Esophagus squamous epithelium (tissue), 5 donors: ENCODE data around the gene CSGALNACT2. TPM values are rescaled to one million over a fixed set of nuclear protein-coding genes. Genes with fewer than 3 reads are reported as not detected.

Experiments used
- DNase-seq: peaks from one replicate; lab custom pipeline; 2025; lab: John Stamatoyannopoulos, UW
- H3K27ac ChIP-seq, 4 donors: fragments of 200-600 bp; sonication (generic); one replicate each; pipeline ENCODE4 v1.5.1; 2016 to 2019; ENCODE audit warnings: mild to moderate bottlenecking in 1 of 4
- H3K27me3 ChIP-seq, 4 donors: fragments of 200-600 bp; sonication (generic); 1 replicate in 3 of 4; 2 replicates in 1 of 4; pipeline versions ENCODE4 v1.5.1 to v1.6.0; 2017 to 2021; ENCODE audit warnings: antibody characterized with exemption in 1 of 4
- H3K36me3 ChIP-seq, 3 donors: fragments of 200-600 bp; sonication (generic); one replicate each; pipeline ENCODE4 v1.5.1; 2016 to 2019
- H3K4me1 ChIP-seq, 3 donors: fragments of 200-600 bp; sonication (generic); one replicate each; pipeline ENCODE4 v1.5.1; 2017 to 2019
- H3K4me3 ChIP-seq, 4 donors: fragments of 200-600 bp; sonication (generic); 1 replicate in 3 of 4; 2 replicates in 1 of 4; pipeline ENCODE4 v1.5.1; 2016 to 2019; ENCODE audit warnings: mild to moderate bottlenecking in 2 of 4, moderate library complexity in 1 of 4
- H3K9me3 ChIP-seq, 3 donors: fragments of 200-600 bp; sonication (generic); one replicate each; pipeline ENCODE4 v1.5.1; 2016 to 2019
- CTCF ChIP-seq, 6 experiments: fragments of 450-650 bp in 4 of 6; fragments of 200-600 bp in 2 of 6; sonication (generic) in 2 of 6; IDR thresholded peaks; one replicate each; pipeline ENCODE4 v1.5.1; 2016 to 2019; ENCODE audit warnings: antibody characterized with exemption in 6 of 6, mild to moderate bottlenecking in 4 of 6, moderate library complexity in 4 of 6
- POLR2A ChIP-seq, 4 donors: fragments of 450-650 bp; IDR thresholded peaks; one replicate each; pipeline ENCODE4 v1.6.1; 2017; ENCODE audit warnings: antibody characterized with exemption in 4 of 4, mild to moderate bottlenecking in 4 of 4, moderate library complexity in 3 of 4
- WGBS, 2 donors: methylation state at CpG; one replicate each; pipeline ENCODE4 v1.1.5; 2018; 5-methylcytosine and 5-hydroxymethylcytosine counted together
- intact Hi-C: fragments of 100-400 bp; cut with DNase I; formaldehyde crosslinking; loops from one replicate; pipeline ENCODE4 v1.15.0; 2022
- total RNA-seq, 4 donors: library from RNA; depleted of rRNA; stranded (reverse); fragments of >200 nt; gene quantifications; one replicate each; pipeline ENCODE4 v1.1.0, GENCODE V29; 2016
- donor health status: DM: yes; HTN: yes; CAD: no.

Gene CSGALNACT2
- total RNA-seq, 4 donors from 2014 or later: 2.8 to 18.5 (median 6.8) TPM

GRCh38 chr10:43186150-43186549 is 47.9 kb downstream of the CSGALNACT2 start:
- WGBS, 2 donors: 91 to 97% methylated on average over 4 of the region's 4 CpGs
- Histone ChIP-seq H3K4me1 (no peaks in the 10 kb centered on the region), H3K27me3 (no peaks in the 10 kb centered on the region), H3K4me3 (no peak overlapping the region), H3K27ac (no peak overlapping the region), H3K9me3 (no peaks in the 10 kb centered on the region), H3K36me3 (peaks cover 0 to 53% (median 0%) of the 10 kb centered on the region in 3 donors)
- DNase-seq: no peak
- intact Hi-C loops: no loop called here
- TF ChIP-seq POLR2A (IDR thresholded peaks at IDR 0.05) (no peak), CTCF (IDR thresholded peaks at IDR 0.05) (no peak)

GRCh38 chr10:43187213-43187612 is 49.0 kb downstream of the CSGALNACT2 start:
- DNase-seq: no peak
- intact Hi-C loops: no loop called here
- WGBS, 2 donors: 89 to 95% methylated on average over 3 of the region's 3 CpGs
- no peak overlapping the region for H3K4me3 ChIP-seq
- no peaks in the 10 kb centered on the region for H3K9me3 ChIP-seq
- H3K27ac ChIP-seq: no peak overlapping the region
- TF ChIP-seq POLR2A (IDR thresholded peaks at IDR 0.05) (no peak), CTCF (IDR thresholded peaks at IDR 0.05) (no peak)
- peaks cover 0 to 42% (median 0%) of the 10 kb centered on the region in 3 donors for H3K36me3 ChIP-seq
- no peaks in the 10 kb centered on the region for H3K27me3 ChIP-seq
- no peaks in the 10 kb centered on the region for H3K4me1 ChIP-seq

GRCh38 chr10:43188702-43189101 is 50.5 kb downstream of the CSGALNACT2 start:
- H3K27me3 ChIP-seq: no peaks in the 10 kb centered on the region
- 85 to 87% methylated on average over 1 of the region's 1 CpG for WGBS, 2 donors

GRCh38 chr10:43190289-43190688 is 52.0 kb downstream of the CSGALNACT2 start:
- Histone ChIP-seq H3K27ac (no peak overlapping the region), H3K4me3 (no peak overlapping the region), H3K36me3 (peaks cover 0 to 16% (median 0%) of the 10 kb centered on the region in 3 donors), H3K4me1 (no peaks in the 10 kb centered on the region), H3K27me3 (no peaks in the 10 kb centered on the region), H3K9me3 (no peaks in the 10 kb centered on the region)
- intact Hi-C loops: no loop called here
- TF ChIP-seq POLR2A (IDR thresholded peaks at IDR 0.05): no peak
- no peak for TF ChIP-seq CTCF (IDR thresholded peaks at IDR 0.05)
- DNase-seq: no peak

More at GRCh38 chr10:43188702-43189101, 50.5 kb downstream of the CSGALNACT2 start:
- Histone ChIP-seq H3K4me1 (no peaks in the 10 kb centered on the region), H3K27ac (no peak overlapping the region), H3K36me3 (peaks cover 0 to 27% (median 0%) of the 10 kb centered on the region in 3 donors), H3K9me3 (no peaks in the 10 kb centered on the region), H3K4me3 (no peak overlapping the region)
- intact Hi-C loops: no loop called here
- no peak for DNase-seq
- TF ChIP-seq CTCF (IDR thresholded peaks at IDR 0.05) (no peak), POLR2A (IDR thresholded peaks at IDR 0.05) (no peak)

GRCh38 chr10:43190775-43191174 is 52.5 kb downstream of the CSGALNACT2 start:
- no peaks in the 10 kb centered on the region for H3K9me3 ChIP-seq
- 79 to 83% methylated on average over 3 of the region's 3 CpGs for WGBS, 2 donors
- no peaks in the 10 kb centered on the region for H3K27me3 ChIP-seq
- no peak for DNase-seq
- peaks cover 0 to 11% (median 0%) of the 10 kb centered on the region in 3 donors for H3K36me3 ChIP-seq
- H3K4me3 ChIP-seq: no peak overlapping the region
- H3K27ac ChIP-seq: no peak overlapping the region
- TF ChIP-seq POLR2A (IDR thresholded peaks at IDR 0.05) (no peak), CTCF (IDR thresholded peaks at IDR 0.05) (no peak)
- H3K4me1 ChIP-seq: no peaks in the 10 kb centered on the region
- intact Hi-C loops: no loop called here
